NCI-H187 treated with DMSO at 0.1 percent for 48 hours (cell line): ENCODE results near the gene CELSR1.
"Not testable (repeated sequence)": the region's sequence is repeated elsewhere in the genome, so short reads cannot be mapped to it uniquely, and the experiment has no call there.

Experiments used
- DNase-seq: peaks from one replicate; lab custom pipeline; 2025; lab: John Stamatoyannopoulos, UW

The CELSR1 gene

GRCh38 chr22:46512683-46513082 is 24.7 kb downstream of the CELSR1 start:
- no peak for DNase-seq

- no peak for DNase-seq
These were observed 25.4 kb downstream of the CELSR1 start for GRCh38 chr22:46512039-46512370.

DNA sequence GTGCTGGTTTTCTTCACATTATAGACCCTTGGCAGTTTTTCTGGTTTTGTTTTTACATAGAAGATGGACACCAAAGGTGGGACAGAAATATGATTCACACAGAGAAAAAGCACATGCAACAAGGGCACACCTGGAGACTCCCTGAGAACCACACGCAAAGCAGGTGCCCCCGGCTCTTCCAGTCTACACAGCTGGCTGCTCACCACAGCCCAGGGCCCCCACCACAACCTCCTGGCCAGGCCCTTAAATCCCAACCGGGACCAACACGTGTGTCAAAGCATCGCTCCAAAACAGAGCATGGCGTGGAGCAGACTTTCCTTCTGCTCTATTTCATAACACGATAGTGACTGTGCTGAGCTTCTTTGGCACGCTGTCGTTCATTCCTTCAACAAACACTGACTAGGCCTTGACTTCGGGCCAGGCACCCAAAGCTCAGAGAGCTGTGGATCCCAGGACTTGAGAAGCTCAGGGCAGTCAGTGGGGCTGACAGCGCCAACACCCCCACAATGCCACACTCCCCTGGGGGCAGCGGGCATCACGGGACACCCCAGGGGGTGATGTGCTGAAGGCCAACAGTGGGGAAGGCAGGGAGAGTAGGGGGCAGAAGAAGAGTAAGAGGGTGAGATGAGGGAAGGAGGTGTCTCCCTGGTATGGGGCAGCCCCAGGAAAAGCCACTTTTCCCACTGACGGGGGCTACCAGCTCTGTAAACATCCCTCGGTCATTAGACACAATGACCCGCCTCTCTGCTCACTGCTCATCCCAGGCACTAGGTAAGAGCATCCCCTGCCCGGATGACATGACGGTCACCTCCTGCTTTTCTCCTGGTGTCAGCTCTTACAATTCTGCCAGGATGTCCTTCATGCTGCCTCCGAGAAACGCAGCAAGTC is 26.0 kb downstream of the CELSR1 start:
- no peak for DNase-seq

DNA sequence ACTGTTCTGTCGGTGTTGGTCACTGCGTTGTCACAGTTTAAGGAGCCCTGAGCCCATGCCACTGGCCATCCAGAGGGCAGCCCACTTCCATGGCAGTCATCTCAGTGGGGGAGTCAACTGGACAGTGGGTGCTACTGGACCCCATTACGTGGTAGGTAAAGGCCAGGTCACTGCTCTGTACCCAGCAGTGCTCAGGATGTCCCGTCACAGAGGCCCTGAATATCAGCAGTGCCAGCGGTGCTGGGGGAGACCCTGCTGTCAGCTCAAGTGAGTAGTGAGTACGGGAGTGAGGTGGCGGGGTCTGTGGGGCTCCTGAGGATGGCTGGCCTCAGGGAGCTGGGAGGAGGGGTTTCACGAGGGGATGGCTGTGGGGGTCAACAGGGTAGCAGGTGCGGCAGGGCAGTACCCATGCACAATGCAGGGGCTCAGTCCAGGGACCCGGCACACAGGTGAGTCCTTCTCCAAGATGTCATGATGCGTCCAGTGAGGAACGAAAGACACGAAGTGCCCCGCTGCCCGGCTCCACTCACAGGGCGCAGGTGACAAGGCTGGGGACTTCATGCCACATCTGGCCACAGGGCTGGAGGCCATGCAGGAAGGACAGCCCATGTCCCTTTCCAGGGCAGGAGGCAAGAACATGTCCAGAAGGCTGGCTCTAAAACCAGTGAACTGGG is 27.9 kb downstream of the CELSR1 start:
- no peak for DNase-seq

DNA sequence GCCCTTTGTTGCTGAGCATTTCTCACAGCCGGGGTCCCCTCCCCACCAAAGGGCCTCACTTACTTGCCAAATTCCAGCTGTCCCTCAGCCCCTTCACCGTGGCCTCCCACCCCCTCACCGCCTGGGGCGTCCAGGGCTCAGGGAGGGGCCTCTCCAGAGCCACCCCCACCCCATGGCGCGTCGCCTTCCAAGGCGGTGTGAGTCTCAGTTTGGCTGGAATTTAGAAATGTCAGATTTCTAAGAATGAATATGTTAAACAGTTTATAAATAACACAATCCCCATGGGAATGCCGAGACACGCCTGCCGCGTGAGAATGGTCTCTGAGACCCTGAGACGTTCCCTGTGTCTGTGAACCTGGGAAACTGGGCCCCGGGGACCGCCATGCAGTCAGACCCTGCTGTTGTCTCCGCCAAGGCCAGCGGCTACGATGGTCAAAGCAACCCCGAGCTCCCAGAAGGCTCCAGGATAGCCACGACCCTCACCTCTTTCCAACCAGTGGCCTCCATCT is 28.9 kb downstream of the CELSR1 start:
- no peak for DNase-seq

GRCh38 chr22:46507451-46508425 is 29.7 kb downstream of the CELSR1 start:
- no peak for DNase-seq

DNA sequence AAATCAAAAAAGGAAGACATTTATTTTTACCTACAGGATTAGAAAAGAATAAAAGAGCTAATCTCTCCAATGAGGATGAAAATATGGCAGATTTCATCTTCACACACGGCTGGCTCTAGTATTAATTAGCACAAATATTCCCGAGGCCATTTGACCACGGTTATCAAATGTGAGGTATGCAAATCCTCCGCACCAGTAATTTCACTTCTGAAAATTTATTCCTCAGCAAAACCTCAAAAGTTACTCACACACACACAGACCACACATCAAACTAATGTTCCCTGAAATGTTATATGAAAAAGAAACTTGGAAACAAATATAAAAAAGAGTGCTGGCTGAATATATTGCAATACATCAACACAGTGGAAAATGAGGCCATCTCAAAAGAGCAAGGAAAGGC is 32.8 kb downstream of the CELSR1 start:
- DNase-seq: no peak

GRCh38 chr22:46502440-46503175 is 34.8 kb downstream of the CELSR1 start:
- DNase-seq: no peak

DNA sequence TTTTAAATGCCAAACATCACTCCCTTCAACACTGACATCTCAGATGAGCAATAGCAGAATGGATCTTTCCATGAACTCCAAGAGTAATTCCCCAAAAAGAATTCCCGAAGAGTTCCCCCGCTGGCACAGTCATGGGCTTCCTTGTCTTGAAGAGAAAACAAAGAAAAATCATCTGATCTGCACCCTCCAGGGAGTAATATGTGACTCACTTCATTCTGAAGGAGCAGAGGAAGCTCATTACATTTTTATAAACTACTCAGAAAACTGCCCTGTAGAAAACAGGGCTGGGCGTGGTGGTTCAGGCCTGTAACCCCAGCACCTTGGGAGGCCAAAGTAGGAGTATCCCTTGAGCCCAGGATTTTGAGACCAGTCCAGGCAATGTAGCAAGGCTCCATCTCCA is 35.7 kb downstream of the CELSR1 start:
- DNase-seq: no peak

DNA sequence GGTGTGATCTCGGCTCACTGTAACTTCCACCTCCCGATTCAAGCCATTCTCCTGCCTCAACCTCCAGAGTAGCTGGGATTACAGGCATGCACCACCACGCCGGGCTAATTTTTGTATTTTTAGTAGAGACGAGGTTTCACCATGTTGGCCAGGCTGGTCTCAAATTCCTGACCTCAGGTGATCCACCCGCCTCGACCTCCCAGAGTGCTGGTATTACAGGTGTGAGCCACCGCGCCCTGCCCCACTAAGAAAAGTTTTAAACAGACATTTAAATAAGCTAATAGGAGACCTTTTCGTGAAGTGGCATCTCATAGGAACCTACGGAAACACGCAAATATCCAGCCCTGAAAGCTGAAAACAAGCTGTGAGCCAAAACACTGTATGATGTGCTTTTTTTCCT is 36.2 kb downstream of the CELSR1 start:
- not testable (repeated sequence) for DNase-seq

- DNase-seq: no peak
These were observed 37.2 kb downstream of the CELSR1 start for GRCh38 chr22:46500201-46500600.

- no peak for DNase-seq
These were observed 37.6 kb downstream of the CELSR1 start for GRCh38 chr22:46499805-46500189.

- DNase-seq: no peak
These were observed 45.5 kb downstream of the CELSR1 start for GRCh38 chr22:46491946-46492345.

- DNase-seq: no peak
These were observed 46.9 kb downstream of the CELSR1 start for GRCh38 chr22:46490538-46490937.

DNA sequence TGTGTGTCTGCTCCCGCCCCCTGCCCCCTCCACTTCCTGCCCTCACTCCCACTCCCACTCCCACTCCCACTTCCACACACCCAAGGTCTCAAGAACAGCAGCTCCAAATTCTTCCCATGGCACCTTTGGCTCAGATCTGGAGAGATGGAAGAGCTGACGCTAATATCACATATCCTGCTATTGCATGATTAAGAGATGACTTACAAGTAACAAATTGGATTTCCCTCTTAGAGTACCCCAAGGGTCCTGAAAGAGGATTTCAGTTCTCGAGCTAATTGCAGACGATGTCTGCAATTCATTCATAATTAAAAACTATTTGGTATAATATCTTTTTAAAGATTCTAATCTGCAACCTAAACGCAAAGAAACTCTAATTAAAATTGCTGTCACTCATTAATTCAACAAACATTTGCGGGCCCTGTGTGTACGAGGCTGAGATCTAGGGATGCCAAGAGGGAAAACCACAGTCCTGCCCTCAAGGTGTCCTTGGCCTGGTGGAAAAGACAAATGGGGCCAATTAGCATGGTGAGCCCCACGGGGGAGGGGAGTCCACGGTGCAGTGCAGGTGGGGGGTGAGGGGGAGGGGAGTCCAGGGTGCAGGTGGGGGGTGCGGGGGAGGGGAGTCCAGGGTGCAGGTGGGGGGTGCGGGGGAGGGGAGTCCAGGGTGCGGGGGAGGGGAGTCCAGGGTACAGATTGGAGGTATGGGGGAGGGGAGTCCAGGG is 50.3 kb downstream of the CELSR1 start:
- DNase-seq: no peak

DNA sequence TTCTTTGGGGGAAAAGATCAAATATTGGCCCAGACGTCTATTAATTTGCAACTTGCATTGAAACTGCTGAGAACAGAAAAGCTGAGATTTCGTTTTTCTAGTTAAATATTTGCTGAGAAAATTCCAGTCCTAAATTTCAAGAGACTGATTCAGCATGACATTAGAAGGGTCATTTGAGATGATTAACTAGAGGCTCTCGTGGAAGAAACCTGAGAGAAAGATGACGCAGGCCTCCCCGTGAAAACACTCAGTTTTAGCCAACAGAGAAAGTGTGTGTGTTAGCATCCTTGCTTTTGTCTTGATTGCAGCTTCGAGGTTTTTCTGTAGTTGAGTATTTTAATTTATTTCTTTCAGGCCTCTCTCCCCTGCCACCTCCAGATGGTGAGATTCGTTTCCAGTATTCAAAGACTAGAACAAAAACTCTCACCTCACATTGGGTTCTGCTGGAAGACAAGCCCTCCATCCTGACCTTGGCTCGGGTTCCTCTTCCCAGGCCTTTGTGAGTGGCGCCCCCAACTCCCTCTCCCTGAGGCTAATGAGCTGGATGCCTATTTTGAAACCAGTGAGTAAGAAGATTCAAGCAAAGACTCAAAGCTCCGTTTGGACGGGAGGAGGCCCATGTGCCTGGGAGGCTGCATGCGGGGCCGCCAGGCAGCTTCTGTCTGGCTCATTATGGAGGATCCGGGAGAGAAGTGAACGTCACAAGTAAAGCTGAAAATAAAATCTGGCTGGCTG is 52.4 kb downstream of the CELSR1 start:
- DNase-seq: no peak

GRCh38 chr22:46484156-46484860 is 53.1 kb downstream of the CELSR1 start:
- DNase-seq: no peak

GRCh38 chr22:46483353-46483752 is 54.1 kb downstream of the CELSR1 start:
- DNase-seq: no peak

GRCh38 chr22:46482056-46482675 is 55.3 kb downstream of the CELSR1 start:
- no peak for DNase-seq
